ENCODE measurements around the gene CDC5L. TPM values are rescaled to one million over a fixed set of nuclear protein-coding genes. Genes with fewer than 3 reads are reported as not detected.

The CDC5L gene
- polyA plus RNA-seq, 1 donor (not counting 4 experiments of a cell fraction or from before 2014, with no cell fraction given) = 16.6 TPM

- H4K20me1 ChIP-seq (ENCODE audit: control insufficient read depth, extremely low read depth, insufficient read depth, low read length) = no peaks in the 10 kb centered on the region
- no peak overlapping the region for H3K4me2 ChIP-seq (ENCODE audit: control insufficient read depth, extremely low read depth, insufficient read depth, low read depth, low read length)
- no peaks in the 10 kb centered on the region for H3K79me2 ChIP-seq (ENCODE audit: control insufficient read depth, insufficient read depth, low read length)
- H3K27me3 ChIP-seq (ENCODE audit: control insufficient read depth, extremely low read depth, insufficient read depth, low read length) = no peaks in the 10 kb centered on the region
- H3K9ac ChIP-seq (ENCODE audit: control insufficient read depth, extremely low read depth, insufficient read depth, low read length) = no peak overlapping the region
- H3K9me3 ChIP-seq (ENCODE audit: control insufficient read depth, low read depth, low read length) = no peaks in the 10 kb centered on the region
- no peak overlapping the region for H3K4me3 ChIP-seq (ENCODE audit: control insufficient read depth in 2 of 3, extremely low read depth in 1 of 3, insufficient read depth in 2 of 3, low read depth in 1 of 3, low read length in 3 of 3)
- dilution Hi-C loops (cut with MboI; ENCODE audit: extremely low pct_ligation_motif_present, low sequenced_read_pairs) = no loop called here
- DNase-seq (ENCODE audit: low read depth, low spot score) (no peak), FAIRE-seq (peak; percentile 78)
- H3K9me1 ChIP-seq (ENCODE audit: control insufficient read depth, extremely low read depth, insufficient read depth, low read length) = no peaks in the 10 kb centered on the region
- no peak overlapping the region for H2AFZ ChIP-seq (ENCODE audit: control insufficient read depth, low read length)
- no peaks in the 10 kb centered on the region for H3K36me3 ChIP-seq (ENCODE audit: control insufficient read depth in 2 of 2, extremely low read depth in 1 of 2, insufficient read depth in 2 of 2, low read length in 2 of 2)
- no peak for TF ChIP-seq EZH2 (IDR thresholded peaks at IDR 0.05; ENCODE audit: low read length)
- TF ChIP-seq CTCF (optimal IDR thresholded peaks at IDR 0.05 in 1 of 3, IDR thresholded peaks at IDR 0.05 in 1 of 3, conservative IDR thresholded peaks at IDR 0.05 in 1 of 3; ENCODE audit: extremely low read depth in 1 of 3, insufficient read depth in 2 of 3, low read length in 3 of 3) = no peak
- H3K4me1 ChIP-seq (ENCODE audit: control insufficient read depth, extremely low read depth, insufficient read depth, low read length) = peaks cover 54% of the 10 kb centered on the region
- no peak overlapping the region for H3K27ac ChIP-seq (ENCODE audit: control insufficient read depth, insufficient read depth, low read length)
These were observed 100.1 kb downstream of the CDC5L start for GRCh38 chr6:44487586-44487985.

- FAIRE-seq = peak; percentile 86
These were observed 102.6 kb downstream of the CDC5L start for GRCh38 chr6:44489910-44490604.

More at GRCh38 chr6:44489910-44490604, 102.6 kb downstream of the CDC5L start:
- no peaks in the 10 kb centered on the region for H3K79me2 ChIP-seq (ENCODE audit: control insufficient read depth, insufficient read depth, low read length)
- H4K20me1 ChIP-seq (ENCODE audit: control insufficient read depth, extremely low read depth, insufficient read depth, low read length) = no peaks in the 10 kb centered on the region
- peaks cover 74% of the 10 kb centered on the region for H3K4me1 ChIP-seq (ENCODE audit: control insufficient read depth, extremely low read depth, insufficient read depth, low read length)
- H3K4me2 ChIP-seq (ENCODE audit: control insufficient read depth, extremely low read depth, insufficient read depth, low read depth, low read length) = peak overlapping the region; percentile 95
- H3K9me3 ChIP-seq (ENCODE audit: control insufficient read depth, low read depth, low read length) = no peaks in the 10 kb centered on the region
- H2AFZ ChIP-seq (ENCODE audit: control insufficient read depth, low read length) = peak overlapping the region; percentile 65
- peak overlapping the region; percentile 100 for H3K27ac ChIP-seq (ENCODE audit: control insufficient read depth, insufficient read depth, low read length)
- peak overlapping the region; percentile 94 for H3K9ac ChIP-seq (ENCODE audit: control insufficient read depth, extremely low read depth, insufficient read depth, low read length)
- H3K4me3 ChIP-seq (ENCODE audit: control insufficient read depth in 2 of 3, extremely low read depth in 1 of 3, insufficient read depth in 2 of 3, low read depth in 1 of 3, low read length in 3 of 3) = peak overlapping the region in 2 of 3 experiments; percentile 60 to 64
- no peak for DNase-seq (ENCODE audit: low read depth, low spot score)
- dilution Hi-C loops (cut with MboI; ENCODE audit: extremely low pct_ligation_motif_present, low sequenced_read_pairs) = no loop called here
- no peaks in the 10 kb centered on the region for H3K36me3 ChIP-seq (ENCODE audit: control insufficient read depth in 2 of 2, extremely low read depth in 1 of 2, insufficient read depth in 2 of 2, low read length in 2 of 2)
- H3K9me1 ChIP-seq (ENCODE audit: control insufficient read depth, extremely low read depth, insufficient read depth, low read length) = no peaks in the 10 kb centered on the region
- H3K27me3 ChIP-seq (ENCODE audit: control insufficient read depth, extremely low read depth, insufficient read depth, low read length) = no peaks in the 10 kb centered on the region
- TF ChIP-seq CTCF (optimal IDR thresholded peaks at IDR 0.05 in 1 of 3, IDR thresholded peaks at IDR 0.05 in 1 of 3, conservative IDR thresholded peaks at IDR 0.05 in 1 of 3; ENCODE audit: extremely low read depth in 1 of 3, insufficient read depth in 2 of 3, low read length in 3 of 3) = no peak
- TF ChIP-seq EZH2 (IDR thresholded peaks at IDR 0.05; ENCODE audit: low read length) = no peak
